GM18498 (cell line): ENCODE measurements around the gene GABRB3.

Experiments
- ATAC-seq: cut with Tn5 transposase; IDR thresholded peaks from one replicate; pipeline ENCODE4 v1.9.1; 2021; ENCODE audit warnings: mild to moderate bottlenecking, moderate library complexity; ENCODE audit not compliant: unreplicated experiment

Gene GABRB3

GRCh38 chr15:26632500-26632899, 140.4 kb downstream of the GABRB3 start:
- ATAC-seq, result no peak

- no peak for ATAC-seq
Measured at GRCh38 chr15:26631894-26632293, 141.0 kb downstream of the GABRB3 start.

- ATAC-seq, result no peak
Measured at GRCh38 chr15:26630857-26631256, 142.0 kb downstream of the GABRB3 start.

GRCh38 chr15:26628879-26629529, 143.9 kb downstream of the GABRB3 start:
- ATAC-seq, result no peak

- no peak for ATAC-seq
Measured at GRCh38 chr15:26628071-26628470, 144.8 kb downstream of the GABRB3 start.

GRCh38 chr15:26624128-26624527, 148.7 kb downstream of the GABRB3 start:
- no peak for ATAC-seq

GRCh38 chr15:26623071-26623470, 149.8 kb downstream of the GABRB3 start:
- ATAC-seq, result no peak

- no peak for ATAC-seq
Measured at GRCh38 chr15:26621816-26622215, 151.1 kb downstream of the GABRB3 start.

- ATAC-seq, result no peak
Measured at GRCh38 chr15:26620528-26621458, 152.1 kb downstream of the GABRB3 start.

- no peak for ATAC-seq
Measured at GRCh38 chr15:26615927-26616302, 157.0 kb downstream of the GABRB3 start.

- ATAC-seq, result no peak
Measured at GRCh38 chr15:26615188-26615926, 157.5 kb downstream of the GABRB3 start.

GRCh38 chr15:26614734-26615133, 158.1 kb downstream of the GABRB3 start:
- no peak for ATAC-seq

GRCh38 chr15:26598704-26599103, 174.2 kb downstream of the GABRB3 start:
- no peak for ATAC-seq

- no peak for ATAC-seq
Measured at GRCh38 chr15:26595611-26596010, 177.3 kb downstream of the GABRB3 start.

- no peak for ATAC-seq
Measured at GRCh38 chr15:26590676-26591075, 182.2 kb downstream of the GABRB3 start.

GRCh38 chr15:26582840-26583239, 190.0 kb downstream of the GABRB3 start:
- ATAC-seq, result no peak

- no peak for ATAC-seq
Measured at GRCh38 chr15:26580943-26581342, 191.9 kb downstream of the GABRB3 start.

- ATAC-seq, result no peak
Measured at GRCh38 chr15:26572602-26573350, 200.1 kb downstream of the GABRB3 start.

- no peak for ATAC-seq
Measured at GRCh38 chr15:26571346-26571745, 201.5 kb downstream of the GABRB3 start.

- ATAC-seq, result no peak
Measured at GRCh38 chr15:26565542-26565941, 207.3 kb downstream of the GABRB3 start.

GRCh38 chr15:26564361-26564760, 208.5 kb downstream of the GABRB3 start:
- no peak for ATAC-seq
